Body of pancreas (tissue), 4 donors: ENCODE results near the gene ABCC11. TPM values are rescaled to one million over a fixed set of nuclear protein-coding genes. Genes with fewer than 3 reads are reported as not detected.

Source experiments
- ATAC-seq: fragments of 150-250 bp; one replicate; pipeline ENCODE4 v1.9.1; 2016
- DNase-seq, 4 donors: peaks; one replicate each; pipeline ENCODE4 v3.0.0-alpha.2; 2019
- H3K27ac ChIP-seq, 4 donors: fragments of 200-600 bp; sonication (generic); 1 replicate in 3 of 4; 2 replicates in 1 of 4; pipeline versions ENCODE4 v1.5.1 to v1.6.1; 2016 to 2019; ENCODE audit warnings: mild to moderate bottlenecking in 1 of 4, mixed read lengths in 1 of 4, moderate library complexity in 1 of 4
- H3K27me3 ChIP-seq, 2 donors: fragments of 200-600 bp; sonication (generic); one replicate each; pipeline ENCODE4 v1.6.0; 2016; ENCODE audit warnings: mild to moderate bottlenecking in 1 of 2
- H3K36me3 ChIP-seq, 2 donors: fragments of 200-600 bp; sonication (generic); replicated peaks in 1 of 2; 2 replicates each; pipeline ENCODE4 v1.5.1; 2016; ENCODE audit warnings: low read depth in 2 of 2; ENCODE audit not compliant: insufficient read depth in 1 of 2
- H3K4me1 ChIP-seq: fragments of 200-600 bp; sonication (generic); one replicate; pipeline ENCODE4 v1.6.0; 2016
- H3K4me3 ChIP-seq, 2 donors: fragments of 200-600 bp; sonication (generic); 1 replicate in 1 of 2; 2 replicates in 1 of 2; pipeline ENCODE4 v1.5.1; 2016 to 2019
- H3K9me3 ChIP-seq, 3 donors: fragments of 200-600 bp; sonication (generic); 1 replicate in 2 of 3; 2 replicates in 1 of 3; pipeline ENCODE4 v1.5.1; 2016
- CTCF ChIP-seq, 7 experiments: fragments of 450-650 bp in 4 of 7; fragments of 200-600 bp in 3 of 7; sonication (generic) in 3 of 7; IDR thresholded peaks; one replicate each; pipeline ENCODE4 v1.5.1; 2016 to 2019; ENCODE audit warnings: antibody characterized with exemption in 7 of 7
- POLR2A ChIP-seq, 3 donors: fragments of 450-650 bp; IDR thresholded peaks; one replicate each; pipeline ENCODE4 v1.6.1; 2016; ENCODE audit warnings: antibody characterized with exemption in 3 of 3, mild to moderate bottlenecking in 2 of 3
- WGBS, 2 donors: methylation state at CpG; one replicate each; pipeline ENCODE4 v1.1.5; 2017; 5-methylcytosine and 5-hydroxymethylcytosine counted together
- intact Hi-C: fragments of 100-400 bp; cut with DNase I; formaldehyde crosslinking; loops from one replicate; pipeline ENCODE4 v1.15.1; 2023
- total RNA-seq, 2 donors: library from RNA; depleted of rRNA; stranded (reverse); fragments of >200 nt; gene quantifications; one replicate each; pipeline ENCODE4 v1.1.0, GENCODE V29; 2016

Gene ABCC11
- total RNA-seq, 2 donors from 2014 or later, result 0.52 TPM; not detected in 1

GRCh38 chr16:48282636-48283263, 35.4 kb upstream of the ABCC11 start:
- no peak overlapping the region for H3K27ac ChIP-seq
- H3K36me3 ChIP-seq, result peaks cover 0 to 4% of the 10 kb centered on the region in 2 donors
- WGBS, 2 donors, result 66 to 78% methylated on average over 2 of the region's 2 CpGs
- intact Hi-C loops, result no loop called here
- TF ChIP-seq CTCF (IDR thresholded peaks at IDR 0.05), result no peak
- TF ChIP-seq POLR2A (IDR thresholded peaks at IDR 0.05), result no peak
- DNase-seq (no peak), ATAC-seq (no peak)
- H3K9me3 ChIP-seq, result peaks cover 0 to 4% (median 0%) of the 10 kb centered on the region in 3 donors
- H3K4me1 ChIP-seq, result peaks cover 27% of the 10 kb centered on the region
- no peak overlapping the region for H3K4me3 ChIP-seq
- no peaks in the 10 kb centered on the region for H3K27me3 ChIP-seq

- 45 to 49% methylated on average over 2 of the region's 2 CpGs for WGBS, 2 donors
- Histone ChIP-seq H3K4me1 (peaks cover 41% of the 10 kb centered on the region), H3K9me3 (no peaks in the 10 kb centered on the region), H3K27ac (no peak overlapping the region), H3K36me3 (no peaks in the 10 kb centered on the region), H3K27me3 (no peaks in the 10 kb centered on the region), H3K4me3 (no peak overlapping the region)
- TF ChIP-seq POLR2A (IDR thresholded peaks at IDR 0.05) (no peak), CTCF (IDR thresholded peaks at IDR 0.05) (no peak)
- no peak for DNase-seq
- ATAC-seq, result no peak
- intact Hi-C loops, result no loop called here
Observed at GRCh38 chr16:48280546-48280945, 33.2 kb upstream of the ABCC11 start.

GRCh38 chr16:48279199-48279598, 31.9 kb upstream of the ABCC11 start:
- Histone ChIP-seq H3K36me3 (no peaks in the 10 kb centered on the region), H3K9me3 (no peaks in the 10 kb centered on the region), H3K4me3 (no peak overlapping the region), H3K4me1 (peaks cover 39% of the 10 kb centered on the region), H3K27ac (no peak overlapping the region), H3K27me3 (no peaks in the 10 kb centered on the region)
- no peak for TF ChIP-seq POLR2A (IDR thresholded peaks at IDR 0.05)
- no peak for TF ChIP-seq CTCF (IDR thresholded peaks at IDR 0.05)
- DNase-seq, result no peak
- 79 to 88% methylated on average over 2 of the region's 2 CpGs for WGBS, 2 donors
- ATAC-seq, result no peak
- intact Hi-C loops, result no loop called here

DNA sequence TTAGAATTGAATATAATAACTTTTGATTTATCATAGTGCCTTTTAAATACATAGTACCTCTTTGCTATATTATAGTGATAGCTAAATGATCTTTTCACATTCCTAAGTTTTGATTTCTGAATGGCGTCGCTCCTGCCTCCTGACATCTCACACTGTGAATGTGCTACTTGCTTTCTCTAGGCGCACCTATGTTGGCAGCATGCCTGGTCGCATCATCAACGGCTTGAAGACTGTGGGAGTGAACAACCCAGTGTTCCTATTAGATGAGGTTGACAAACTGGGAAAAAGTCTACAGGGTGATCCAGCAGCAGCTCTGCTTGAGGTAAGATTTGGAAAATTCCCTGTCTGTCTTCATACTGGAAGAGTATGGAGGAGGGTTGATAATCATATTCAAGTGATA, 29.8 kb upstream of the ABCC11 start:
- DNase-seq (peak; percentile 32 to 70 (median 52)), ATAC-seq (no peak)
- TF ChIP-seq POLR2A (IDR thresholded peaks at IDR 0.05), result no peak
- no peak for TF ChIP-seq CTCF (IDR thresholded peaks at IDR 0.05)
- Histone ChIP-seq H3K27me3 (no peaks in the 10 kb centered on the region), H3K36me3 (no peaks in the 10 kb centered on the region), H3K4me1 (peaks cover 41% of the 10 kb centered on the region), H3K9me3 (no peaks in the 10 kb centered on the region), H3K4me3 (no peak overlapping the region), H3K27ac (no peak overlapping the region)
- 76 to 85% methylated on average over 5 of the region's 5 CpGs for WGBS, 2 donors
- intact Hi-C loops, result no loop called here

GRCh38 chr16:48276102-48276501, 28.8 kb upstream of the ABCC11 start:
- Histone ChIP-seq H3K4me1 (peaks cover 47% of the 10 kb centered on the region), H3K27me3 (no peaks in the 10 kb centered on the region), H3K9me3 (no peaks in the 10 kb centered on the region), H3K4me3 (no peak overlapping the region), H3K27ac (peak overlapping the region in 3 of 4 donors; percentile 18 to 57 (median 40)), H3K36me3 (no peaks in the 10 kb centered on the region)
- peak; percentile 85 for ATAC-seq
- peak in 3 of 4 donors; percentile 22 to 44 (median 26) for DNase-seq
- WGBS, 2 donors, result 20 to 45% methylated on average over 4 of the region's 4 CpGs
- TF ChIP-seq POLR2A (IDR thresholded peaks at IDR 0.05), result no peak
- no peak for TF ChIP-seq CTCF (IDR thresholded peaks at IDR 0.05)
- intact Hi-C loops, result no loop called here
